Measurements from ENCODE around the gene LDAH. TPM values are rescaled to one million over a fixed set of nuclear protein-coding genes. Genes with fewer than 3 reads are reported as not detected.

The LDAH gene
- polyA plus RNA-seq, 3 donors = 24.7 to 41.7 (median 29.6) TPM

DNA sequence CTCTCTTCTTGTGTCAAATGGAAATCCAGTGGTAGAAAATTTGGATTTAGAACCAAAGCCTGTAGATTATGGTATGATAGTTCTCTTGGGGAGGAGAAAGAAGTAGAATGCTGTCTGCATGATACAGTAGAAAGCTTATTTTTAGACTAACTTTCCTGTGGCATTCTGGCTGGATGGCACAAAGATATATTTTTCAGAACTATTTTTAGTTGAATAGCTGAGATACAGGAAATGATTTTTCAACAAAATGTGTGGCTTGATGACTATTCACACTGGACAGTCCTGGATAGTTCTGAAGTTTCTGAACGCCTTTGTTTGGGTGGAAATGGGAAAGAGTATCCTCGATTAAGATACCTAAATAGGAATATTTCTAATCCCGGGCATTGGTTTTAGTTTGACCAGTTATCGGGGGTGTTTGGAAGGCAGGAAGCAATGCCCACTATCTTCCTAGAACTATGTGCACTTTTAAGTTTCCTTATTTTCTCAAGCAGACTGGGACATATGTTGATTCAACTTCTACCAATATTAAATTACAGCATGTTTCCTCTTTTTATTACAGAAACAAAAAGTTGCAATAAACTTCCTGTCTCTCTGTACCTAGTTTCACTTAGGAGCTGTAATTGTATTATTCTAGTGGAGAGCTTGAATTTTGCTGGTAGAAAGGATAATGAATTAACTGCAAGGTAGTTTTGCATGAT is 123.8 kb downstream of the LDAH start:
- DNase-seq (ENCODE audit: extremely low read depth in 1 of 11, low read depth in 9 of 11, low spot score in 4 of 11) = no peak

DNA sequence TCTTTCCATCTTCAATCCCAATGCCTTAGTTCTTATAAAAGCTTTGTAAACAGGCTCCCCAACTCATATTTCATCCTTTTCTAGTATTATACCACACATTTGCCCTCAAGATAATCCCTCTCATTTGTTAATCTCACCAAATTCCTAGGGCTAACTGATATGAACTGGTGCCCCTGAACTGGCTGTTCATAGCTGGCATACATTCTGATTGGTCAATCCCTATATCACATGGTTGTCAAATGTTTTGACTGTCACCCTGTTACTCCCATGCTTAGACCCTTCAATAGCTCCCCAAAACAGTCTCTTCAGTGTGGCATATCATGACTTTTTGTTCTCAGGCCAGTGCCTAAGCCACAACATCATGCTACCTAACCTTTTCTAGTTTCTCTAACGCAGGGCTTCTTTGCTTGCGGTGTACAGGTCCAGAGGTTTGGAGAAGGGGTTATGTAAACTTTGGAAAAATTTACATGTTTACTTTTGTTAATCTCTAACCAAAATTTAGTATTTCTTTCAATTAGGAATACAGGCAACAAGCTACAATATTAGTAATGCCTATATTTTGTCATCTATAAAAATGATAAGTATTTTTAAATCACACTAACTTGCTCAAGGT is 125.5 kb downstream of the LDAH start:
- no peak for DNase-seq (ENCODE audit: extremely low read depth in 1 of 11, low read depth in 9 of 11, low spot score in 4 of 11)

DNA sequence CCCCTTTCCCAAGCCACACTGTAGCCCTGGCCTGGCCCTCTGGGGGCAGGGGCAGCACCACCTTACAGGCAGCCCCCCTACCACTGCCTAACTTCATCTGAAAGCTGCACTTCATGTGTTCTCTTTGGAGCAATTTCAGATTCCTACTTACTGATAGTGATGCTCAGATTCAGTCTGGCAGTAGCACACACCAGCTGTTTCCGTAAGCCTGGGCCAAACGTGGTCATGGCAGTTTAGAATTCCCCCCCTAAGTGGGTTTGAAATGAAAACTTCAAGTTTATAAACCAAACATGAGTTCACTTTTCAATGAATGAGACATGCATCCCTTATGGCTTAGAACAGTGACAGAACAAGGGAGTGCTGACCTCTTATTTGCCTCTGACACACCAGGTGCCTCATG is 126.5 kb downstream of the LDAH start:
- DNase-seq (ENCODE audit: extremely low read depth in 1 of 11, low read depth in 9 of 11, low spot score in 4 of 11) = no peak

DNA sequence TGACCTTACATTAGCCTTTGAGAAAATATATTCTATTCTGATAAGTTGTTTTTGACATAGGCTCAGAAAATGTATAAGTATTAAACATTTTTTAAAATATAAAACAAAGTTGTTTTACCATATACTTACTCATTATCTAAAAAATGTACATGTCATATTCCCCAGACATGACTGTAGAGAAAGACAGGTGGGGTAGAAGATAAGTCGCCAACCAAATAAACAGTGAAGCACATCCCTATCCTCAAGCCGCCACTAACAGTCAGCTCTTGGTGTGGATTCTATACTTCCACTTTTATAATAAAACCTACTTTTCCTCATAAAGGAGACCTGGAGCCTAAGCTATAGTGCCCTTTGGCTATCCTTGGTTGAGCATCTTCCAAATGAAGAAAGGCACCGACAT is 129.6 kb downstream of the LDAH start:
- DNase-seq (ENCODE audit: extremely low read depth in 1 of 11, low read depth in 9 of 11, low spot score in 4 of 11) = no peak

DNA sequence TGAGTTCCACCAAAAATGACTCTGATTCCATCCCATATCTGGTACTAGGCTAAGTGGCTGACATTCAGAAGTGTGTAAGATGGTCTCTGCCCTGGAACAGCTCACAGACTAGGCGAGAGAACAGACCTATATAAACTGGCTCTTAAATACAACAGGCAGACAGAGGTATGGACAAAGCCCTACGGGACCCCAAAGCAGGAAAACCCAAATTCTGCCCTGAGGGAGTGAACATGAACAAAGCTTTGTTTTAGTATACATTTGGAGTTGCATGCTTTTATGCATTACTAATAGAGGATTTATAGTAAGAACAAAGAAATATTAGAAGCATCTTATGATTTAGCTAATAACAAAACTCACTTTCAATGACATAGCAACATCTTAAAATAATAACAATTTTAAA is 130.8 kb downstream of the LDAH start:
- DNase-seq (ENCODE audit: extremely low read depth in 1 of 11, low read depth in 9 of 11, low spot score in 4 of 11) = no peak

DNA sequence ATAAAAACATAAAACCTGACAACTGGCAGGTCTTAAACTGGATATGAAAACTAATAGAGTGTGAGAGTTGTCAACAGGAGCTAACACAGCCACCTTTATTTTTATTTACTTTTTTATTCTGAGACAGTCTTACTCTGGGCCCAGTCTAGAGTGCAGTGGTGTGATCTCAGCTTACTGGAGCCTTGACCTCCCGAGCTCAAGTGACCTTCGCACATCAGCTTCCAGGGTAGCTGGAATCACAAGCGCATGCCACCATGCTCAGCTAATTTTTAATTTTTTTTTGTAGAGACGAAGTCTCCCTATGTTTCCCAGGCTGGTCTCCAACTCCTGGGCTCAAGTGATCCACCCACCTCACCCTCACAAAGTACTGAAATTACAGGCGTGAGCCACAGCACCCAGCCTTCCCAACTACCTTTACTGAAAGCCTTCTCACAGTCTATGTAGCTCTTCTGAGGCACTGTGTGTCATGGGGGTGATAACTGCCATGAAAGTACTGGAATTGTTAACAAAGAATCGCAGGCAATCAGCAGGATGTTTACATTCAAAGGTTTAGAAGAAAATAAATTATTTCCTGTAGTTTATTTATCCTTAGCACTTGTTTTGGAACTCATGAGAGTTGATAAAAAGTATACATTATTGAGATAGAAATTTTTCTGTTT is 131.7 kb downstream of the LDAH start:
- no peak for DNase-seq (ENCODE audit: extremely low read depth in 1 of 11, low read depth in 9 of 11, low spot score in 4 of 11)

DNA sequence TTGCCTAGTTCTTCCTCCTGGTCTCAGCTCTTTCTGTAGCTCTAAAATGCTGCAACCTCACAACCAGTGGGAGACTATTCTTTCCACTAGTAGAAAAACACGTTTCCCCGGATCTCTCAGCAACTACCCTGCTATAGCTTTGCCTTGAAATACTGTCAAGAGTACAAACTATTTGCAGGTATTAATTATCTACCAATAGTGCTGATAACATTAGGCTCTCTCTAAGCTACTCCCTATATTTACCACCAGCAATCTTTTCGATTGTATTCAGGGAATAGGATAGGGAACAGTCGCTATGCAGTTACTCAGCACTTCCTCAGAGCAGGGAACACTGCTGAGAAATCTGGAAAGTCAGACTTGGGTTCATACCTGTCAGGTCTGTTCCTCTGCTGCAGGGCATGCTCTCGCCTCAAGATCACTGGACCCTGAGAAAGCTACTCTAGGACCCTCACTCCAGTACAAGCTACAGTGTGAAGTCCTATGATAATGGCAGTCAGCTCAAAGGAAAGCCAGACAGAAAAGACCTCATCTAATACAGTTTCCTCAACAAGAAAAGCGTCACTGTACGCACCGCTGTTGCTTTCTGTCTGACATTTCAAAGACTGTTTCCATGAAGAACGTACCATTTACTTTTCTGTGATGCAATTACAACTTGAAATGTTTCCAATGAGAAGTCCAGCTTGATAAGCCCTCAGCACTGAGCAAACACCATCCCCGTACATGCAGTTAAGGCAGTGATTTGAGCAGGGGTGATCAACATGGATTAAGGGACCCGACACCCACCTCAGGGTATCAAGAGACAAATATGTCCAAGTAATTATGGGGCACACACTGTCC is 133.3 kb downstream of the LDAH start:
- no peak for DNase-seq (ENCODE audit: extremely low read depth in 1 of 11, low read depth in 9 of 11, low spot score in 4 of 11)

DNA sequence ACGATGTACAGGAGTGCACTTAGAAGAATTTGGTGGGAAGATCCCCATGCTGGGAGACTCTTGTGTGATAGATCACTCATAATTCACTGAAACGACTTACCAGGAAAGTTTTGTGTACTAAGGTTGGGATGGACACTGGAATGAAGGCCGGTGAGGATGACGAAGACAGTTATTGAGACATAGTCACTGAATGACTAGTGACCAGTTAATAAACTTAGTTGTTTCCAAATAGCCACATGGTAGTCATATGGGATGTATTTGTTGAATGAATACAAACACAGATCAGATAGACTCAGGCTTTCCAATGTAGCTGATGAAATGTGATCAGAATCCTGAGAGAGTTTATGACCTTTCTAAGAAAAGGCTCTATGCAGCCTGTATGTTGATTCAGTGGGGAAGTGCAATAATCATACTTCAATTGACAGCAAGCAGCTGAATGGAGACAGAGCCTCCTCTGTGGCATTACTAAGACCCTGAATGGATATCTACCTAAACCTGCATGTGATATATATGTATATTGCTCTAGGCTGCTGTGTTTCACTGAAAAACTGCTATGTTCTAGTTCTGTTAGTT is 135.6 kb downstream of the LDAH start:
- no peak for DNase-seq (ENCODE audit: extremely low read depth in 1 of 11, low read depth in 9 of 11, low spot score in 4 of 11)

DNA sequence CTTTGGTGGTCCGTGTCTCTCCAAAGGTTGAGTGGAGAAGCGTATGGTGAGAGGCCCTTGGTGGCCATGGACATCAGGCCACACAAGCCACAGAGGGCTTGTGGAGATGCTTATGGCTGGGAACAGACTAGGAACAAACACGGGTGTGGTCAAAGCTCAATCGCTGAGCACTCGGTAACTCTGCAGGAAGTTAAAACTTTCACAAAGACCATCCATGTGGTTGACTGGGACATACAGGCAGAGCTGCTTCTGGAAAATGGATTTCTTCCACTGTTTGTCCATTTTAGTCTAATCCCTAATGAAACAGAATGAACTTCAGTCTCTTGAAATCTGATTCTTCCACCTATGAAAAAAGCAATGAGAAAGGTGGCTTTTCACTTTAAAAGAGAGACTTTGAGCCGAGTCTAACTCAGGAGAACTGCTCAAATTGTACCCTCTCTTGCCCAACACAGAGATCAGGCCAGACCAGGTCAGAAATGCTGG is 138.3 kb downstream of the LDAH start:
- no peak for DNase-seq (ENCODE audit: extremely low read depth in 1 of 11, low read depth in 9 of 11, low spot score in 4 of 11)

DNA sequence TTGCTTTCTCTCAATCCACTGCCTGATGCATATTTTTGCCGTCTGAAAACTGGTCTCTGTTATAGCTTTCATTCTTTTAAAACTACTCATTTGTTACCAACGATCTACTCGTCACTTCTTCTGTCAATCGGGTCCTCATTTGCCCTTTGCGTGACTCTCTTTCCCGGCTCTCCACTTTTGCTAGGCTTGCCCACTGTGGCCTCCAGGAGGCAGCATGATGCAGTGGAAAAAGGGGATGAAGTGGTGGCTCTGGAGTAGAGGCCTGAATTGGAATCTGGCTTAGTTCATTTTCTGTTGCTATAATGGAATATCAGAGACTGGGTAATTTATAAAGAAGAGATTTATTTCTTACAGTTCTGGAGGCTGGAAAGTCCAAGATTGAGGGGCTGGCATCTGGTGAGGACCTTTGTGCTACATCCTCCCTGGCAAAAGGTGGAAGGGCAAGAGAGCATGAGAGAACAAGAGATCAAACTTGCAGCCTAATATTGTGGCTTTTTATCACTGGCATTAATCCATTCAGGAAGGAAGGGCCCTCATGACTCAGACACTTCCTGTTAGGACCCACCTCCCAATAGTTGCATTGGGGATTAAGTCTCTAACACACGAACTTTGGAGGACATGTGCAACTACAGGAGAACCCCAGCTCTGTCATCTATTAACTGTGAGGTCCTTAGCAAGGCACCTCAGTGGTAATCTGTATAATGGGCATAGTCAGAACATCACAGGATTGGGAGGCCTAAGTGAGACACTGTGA is 140.6 kb downstream of the LDAH start:
- no peak for DNase-seq (ENCODE audit: extremely low read depth in 1 of 11, low read depth in 9 of 11, low spot score in 4 of 11)

DNA sequence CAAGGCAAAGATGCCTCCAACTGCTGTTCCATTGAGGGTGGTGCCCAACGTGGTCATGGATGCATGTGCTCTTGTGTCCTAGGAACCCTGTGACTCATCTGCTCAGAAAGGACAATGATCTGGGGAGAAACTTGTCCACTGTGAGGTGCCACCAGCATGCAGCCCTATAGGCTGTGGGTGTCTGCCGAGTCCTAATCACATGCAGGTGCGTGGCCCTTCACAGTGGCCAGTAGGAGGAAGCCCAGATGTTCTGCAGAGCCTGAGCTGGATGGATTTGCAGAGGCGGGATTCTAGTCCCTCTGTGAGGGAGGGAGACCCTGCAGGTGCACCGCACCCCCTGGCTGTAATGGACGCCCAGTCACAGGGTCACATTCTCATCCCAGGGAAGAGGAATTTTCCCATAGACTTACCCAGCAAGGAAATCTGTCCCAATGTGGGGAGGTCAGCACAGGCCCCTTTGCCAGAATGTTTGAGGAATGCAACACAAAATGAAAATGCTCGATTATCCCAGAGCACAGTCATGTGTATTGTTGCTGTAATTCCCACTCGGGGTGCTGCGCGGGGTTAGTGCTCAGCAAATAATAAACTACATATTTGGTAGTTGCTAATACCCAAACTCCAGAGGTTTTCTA is 142.0 kb downstream of the LDAH start:
- DNase-seq (ENCODE audit: extremely low read depth in 1 of 11, low read depth in 9 of 11, low spot score in 4 of 11) = no peak

DNA sequence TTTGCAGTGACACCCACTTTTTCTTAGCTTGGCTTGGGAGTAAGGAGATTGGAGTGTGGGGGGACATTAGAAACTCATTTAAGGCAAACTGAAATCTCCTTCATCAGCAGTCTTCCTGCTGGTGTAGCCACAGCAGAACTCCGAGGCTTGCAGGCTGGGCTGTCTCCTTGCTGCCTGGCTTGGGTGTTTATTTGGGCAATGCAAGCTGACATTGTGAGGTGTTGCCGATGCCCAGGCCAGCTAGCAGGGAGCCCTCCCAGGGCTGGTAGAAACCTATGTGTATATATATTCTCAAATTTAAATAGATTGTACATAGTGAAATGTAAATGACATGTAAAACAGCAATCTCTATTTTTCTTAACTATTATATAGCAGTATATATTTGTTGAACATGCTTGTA is 144.1 kb downstream of the LDAH start:
- no peak for DNase-seq (ENCODE audit: extremely low read depth in 1 of 11, low read depth in 9 of 11, low spot score in 4 of 11)

DNA sequence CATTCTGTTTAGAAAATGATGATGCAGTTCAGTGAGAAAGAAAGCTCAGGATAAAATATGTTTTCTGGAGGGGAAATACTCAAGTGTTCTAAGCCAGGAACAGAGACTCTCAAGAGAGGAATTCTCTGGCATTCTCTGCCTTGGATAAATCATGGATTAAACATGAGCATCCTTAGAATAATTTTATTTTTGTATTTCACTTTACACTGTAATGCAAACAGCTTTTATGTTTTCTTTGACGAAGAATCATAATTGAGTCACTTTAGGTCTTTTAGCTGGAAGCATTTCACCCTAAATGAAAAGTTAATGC is 144.9 kb downstream of the LDAH start:
- DNase-seq (ENCODE audit: extremely low read depth in 1 of 11, low read depth in 9 of 11, low spot score in 4 of 11) = no peak

DNA sequence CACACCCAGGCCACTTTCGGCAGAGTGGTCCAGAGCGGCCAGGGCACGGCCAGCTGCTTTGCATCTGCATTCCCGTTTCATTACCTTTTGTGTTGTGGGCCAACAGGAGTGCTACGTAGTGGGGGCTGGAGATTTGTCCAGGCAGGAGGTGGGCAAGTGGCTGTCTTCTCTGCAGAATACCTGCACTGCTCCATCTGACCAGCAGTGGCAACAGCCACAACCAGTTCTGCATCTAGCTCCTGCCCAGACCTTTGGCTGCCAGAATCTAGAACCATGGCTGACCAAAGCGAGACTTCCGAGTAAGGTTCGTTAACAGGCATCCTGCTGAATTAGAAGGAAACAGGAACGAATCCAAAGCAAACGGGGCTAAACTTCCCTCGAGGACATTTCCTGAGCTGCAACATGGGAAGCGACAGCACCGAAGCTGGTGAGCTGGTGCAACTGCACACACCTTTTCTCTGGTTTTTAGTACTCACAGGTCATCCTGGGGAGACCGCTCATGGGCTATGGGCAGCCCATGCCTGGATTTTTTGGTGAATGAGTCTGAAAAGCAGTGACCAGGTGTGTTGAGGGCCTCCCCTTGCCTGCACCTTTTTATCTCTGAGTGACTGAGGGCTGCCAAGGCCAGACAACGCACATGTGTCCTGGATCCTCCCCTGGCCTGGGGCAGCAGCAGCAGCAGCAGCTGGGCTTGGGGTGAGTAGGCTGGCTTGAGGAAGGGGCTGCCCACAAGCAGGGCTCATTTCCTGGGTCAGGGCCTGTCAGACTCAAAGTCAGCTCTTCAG is 145.4 kb downstream of the LDAH start:
- DNase-seq (ENCODE audit: extremely low read depth in 1 of 11, low read depth in 9 of 11, low spot score in 4 of 11) = no peak

DNA sequence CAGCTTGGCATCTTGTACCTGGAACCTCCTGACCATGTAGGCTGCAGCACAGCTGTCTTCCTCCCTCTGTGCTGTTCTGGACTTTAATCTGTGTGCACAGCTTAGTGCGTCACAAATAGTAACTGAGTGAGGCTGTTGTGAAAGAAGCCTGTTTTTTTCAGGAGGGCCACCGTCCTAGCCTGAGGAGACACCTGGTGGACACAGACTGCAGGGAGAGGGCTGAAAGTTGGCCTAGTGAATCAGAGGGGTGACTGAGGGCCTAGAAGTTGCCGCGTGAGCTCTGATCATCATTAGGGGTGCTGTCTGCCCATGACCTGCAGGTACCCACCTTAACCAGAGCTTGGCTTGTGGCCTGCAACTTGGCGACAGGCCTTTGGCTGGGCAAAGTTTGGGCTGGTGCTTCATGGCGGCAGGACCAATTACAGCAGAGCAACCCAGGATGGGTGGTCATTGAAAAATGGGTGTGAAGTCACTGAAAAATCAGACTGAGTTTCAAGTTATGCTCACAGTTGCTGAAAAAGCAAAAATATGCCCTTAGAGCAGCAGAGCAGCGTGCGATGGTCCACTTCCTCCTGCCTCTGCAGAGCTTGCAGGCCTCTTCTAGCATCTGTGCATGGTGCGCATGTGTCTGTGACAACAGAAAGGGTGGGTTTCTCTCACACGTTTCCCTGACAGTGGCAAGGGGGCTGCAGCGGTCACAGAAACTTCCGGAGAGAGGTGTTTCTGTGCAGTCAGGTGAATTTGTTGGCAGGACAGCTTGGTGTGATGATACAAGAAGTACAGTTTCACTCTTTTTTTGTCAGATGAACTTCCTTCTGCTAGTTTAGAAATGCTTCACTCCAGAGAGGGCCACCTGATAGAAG is 146.3 kb downstream of the LDAH start:
- no peak for DNase-seq (ENCODE audit: extremely low read depth in 1 of 11, low read depth in 9 of 11, low spot score in 4 of 11)

DNA sequence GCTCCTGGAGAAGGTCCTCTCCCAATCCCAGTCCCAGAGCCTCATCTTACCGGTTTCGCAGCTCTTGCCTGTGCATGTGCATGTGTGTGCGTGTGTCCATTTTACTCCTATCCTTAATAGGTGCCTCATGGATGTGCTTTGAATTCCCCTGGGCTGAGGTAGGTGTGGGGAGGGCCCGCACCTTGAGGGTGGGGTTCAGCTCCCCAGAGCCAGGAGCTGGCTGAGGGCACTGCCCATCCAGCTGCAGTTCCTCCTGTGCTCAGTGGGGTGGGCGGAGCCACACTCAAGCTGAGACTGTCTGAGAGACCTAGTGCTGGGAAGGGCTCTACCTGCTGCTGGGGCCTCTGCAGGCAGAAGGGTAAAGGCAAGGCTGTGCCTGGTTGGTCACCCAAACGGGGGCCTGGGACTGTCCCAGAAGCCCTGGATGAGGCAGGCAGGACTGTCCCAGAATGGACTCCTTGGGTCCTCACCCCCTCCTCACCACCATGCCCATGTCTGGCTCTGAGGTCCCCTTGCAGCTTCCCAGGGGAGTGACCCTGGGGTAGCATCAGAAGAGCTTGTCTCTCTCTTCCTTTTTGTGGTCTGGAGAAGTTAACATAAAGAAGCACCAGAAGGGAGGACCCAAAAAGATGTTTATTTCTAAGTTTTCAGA is 147.1 kb downstream of the LDAH start:
- no peak for DNase-seq (ENCODE audit: extremely low read depth in 1 of 11, low read depth in 9 of 11, low spot score in 4 of 11)
